H9 (cell line): ENCODE data around the gene SAMHD1. TPM values are rescaled to one million over a fixed set of nuclear protein-coding genes. Genes with fewer than 3 reads are reported as not detected.

Experiments used
- DNase-seq: peaks from one replicate; pipeline ENCODE4 v3.0.0-alpha.2; 2017
- H2AFZ ChIP-seq: one replicate; pipeline ENCODE4 v1.6.1; 2013; ENCODE audit warnings: mild to moderate bottlenecking, low read length, control low read depth, moderate library complexity
- H2AK5ac ChIP-seq: 2 replicates; pipeline ENCODE4 v1.6.1; 2013; ENCODE audit warnings: low read length, control low read depth, mixed read lengths; ENCODE audit not compliant: insufficient read length
- H2BK120ac ChIP-seq: one replicate; pipeline ENCODE4 v1.6.1; 2013; ENCODE audit warnings: low read depth, mild to moderate bottlenecking, low read length, control low read depth, inconsistent platforms; ENCODE audit not compliant: poor library complexity, severe bottlenecking
- H2BK12ac ChIP-seq: 2 replicates; pipeline ENCODE4 v1.6.1; 2013; ENCODE audit warnings: low read length, control low read depth, mixed read lengths, low read depth; ENCODE audit not compliant: insufficient read length
- H2BK15ac ChIP-seq: 2 replicates; pipeline ENCODE4 v1.6.1; 2013; ENCODE audit warnings: low read depth, low read length, control low read depth
- H2BK20ac ChIP-seq: one replicate; pipeline ENCODE4 v1.6.1; 2013; ENCODE audit warnings: low read depth, mild to moderate bottlenecking, low read length, control low read depth, inconsistent platforms; ENCODE audit not compliant: poor library complexity, severe bottlenecking
- H2BK5ac ChIP-seq: 2 replicates; pipeline ENCODE4 v1.6.1; 2013; ENCODE audit warnings: low read length, control low read depth, mixed read lengths; ENCODE audit not compliant: insufficient read length
- H3K14ac ChIP-seq: 2 replicates; pipeline ENCODE4 v1.6.1; 2013; ENCODE audit warnings: low read length, control low read depth; ENCODE audit not compliant: insufficient read depth
- H3K18ac ChIP-seq: 2 replicates; pipeline ENCODE4 v1.6.1; 2013; ENCODE audit warnings: low read depth, mild to moderate bottlenecking, mixed read lengths, low read length, control low read depth; ENCODE audit not compliant: insufficient read length
- H3K23ac ChIP-seq: 2 replicates; pipeline ENCODE4 v1.6.1; 2013; ENCODE audit warnings: low read length, control low read depth, mixed read lengths, low read depth; ENCODE audit not compliant: insufficient read length
- H3K23me2 ChIP-seq: 2 replicates; pipeline ENCODE4 v1.6.1; 2013; ENCODE audit warnings: low read depth, mild to moderate bottlenecking, mixed read lengths, low read length, control low read depth; ENCODE audit not compliant: insufficient read length, poor library complexity, severe bottlenecking
- H3K27ac ChIP-seq: 2 replicates; pipeline ENCODE4 v1.5.1; 2013; ENCODE audit warnings: low read length, control low read depth, mixed read lengths, low read depth; ENCODE audit not compliant: insufficient read length
- H3K27me3 ChIP-seq: 2 replicates; pipeline ENCODE4 v1.6.1; 2013; ENCODE audit warnings: low read length, control low read depth, inconsistent platforms; ENCODE audit not compliant: insufficient read depth
- H3K4ac ChIP-seq: 2 replicates; pipeline ENCODE4 v1.6.1; 2013; ENCODE audit warnings: low read depth, mild to moderate bottlenecking, control low read depth, inconsistent platforms, low read length, moderate library complexity
- H3K4me1 ChIP-seq: 2 replicates; pipeline ENCODE4 v1.6.1; 2013; ENCODE audit warnings: low read length, control low read depth, inconsistent platforms; ENCODE audit not compliant: insufficient read depth
- H3K4me2 ChIP-seq: 2 replicates; pipeline ENCODE4 v1.6.1; 2013; ENCODE audit warnings: low read length, control low read depth, mixed read lengths; ENCODE audit not compliant: insufficient read length, insufficient read depth
- H3K56ac ChIP-seq: 2 replicates; pipeline ENCODE4 v1.6.1; 2013; ENCODE audit warnings: low read depth, mild to moderate bottlenecking, mixed read lengths, low read length, control low read depth; ENCODE audit not compliant: insufficient read length
- H3K79me1 ChIP-seq: 2 replicates; pipeline ENCODE4 v1.6.1; 2013; ENCODE audit warnings: low read depth, mild to moderate bottlenecking, moderate library complexity, low read length, control low read depth, inconsistent platforms; ENCODE audit not compliant: insufficient read depth, poor library complexity, severe bottlenecking
- H3K79me2 ChIP-seq: 2 replicates; pipeline ENCODE4 v1.6.1; 2013; ENCODE audit warnings: low read length, control low read depth, inconsistent platforms; ENCODE audit not compliant: insufficient read depth
- H3K9ac ChIP-seq: 2 replicates; pipeline ENCODE4 v1.6.1; 2013; ENCODE audit warnings: low read length, control low read depth, mixed read lengths; ENCODE audit not compliant: insufficient read length; ENCODE audit errors: extremely low read depth
- H3K9me3 ChIP-seq: one replicate; pipeline ENCODE4 v1.6.1; 2013; ENCODE audit warnings: low read depth, low read length, inconsistent platforms; ENCODE audit not compliant: control insufficient read depth
- H3T11ph ChIP-seq: one replicate; pipeline ENCODE4 v1.6.1; 2013; ENCODE audit warnings: mild to moderate bottlenecking, low read length, control low read depth, inconsistent platforms
- H4K20me1 ChIP-seq: one replicate; pipeline ENCODE4 v1.6.1; 2013; ENCODE audit not compliant: control insufficient read depth, insufficient read length, insufficient read depth
- H4K5ac ChIP-seq: 2 replicates; pipeline ENCODE4 v1.6.1; 2013; ENCODE audit warnings: low read depth, mild to moderate bottlenecking, mixed read lengths, low read length, control low read depth; ENCODE audit not compliant: insufficient read length
- H4K8ac ChIP-seq: replicated peaks from 2 replicates; pipeline ENCODE4 v1.6.1; 2013; ENCODE audit warnings: low read length, control low read depth, mixed read lengths, low read depth; ENCODE audit not compliant: insufficient read length
- H4K91ac ChIP-seq: 2 replicates; pipeline ENCODE4 v1.6.1; 2013; ENCODE audit warnings: low read depth, mild to moderate bottlenecking, moderate library complexity, mixed read lengths, low read length, control low read depth; ENCODE audit not compliant: insufficient read length
- H3K27ac Mint-ChIP-seq, 3 experiments: 2 replicates in 2 of 3; 3 replicates in 1 of 3; pipeline ENCODE4 v1.8.0; 2020 to 2021; ENCODE audit warnings: mixed read lengths in 3 of 3, mild to moderate bottlenecking in 1 of 3, moderate library complexity in 1 of 3
- H3K27me3 Mint-ChIP-seq: 2 replicates; pipeline ENCODE4 v1.8.0; 2021; ENCODE audit warnings: low read depth, mild to moderate bottlenecking, moderate library complexity, mixed read lengths
- H3K36me3 Mint-ChIP-seq, 3 experiments: 2 replicates in 2 of 3; 3 replicates in 1 of 3; pipeline ENCODE4 v1.8.0; 2020 to 2021; ENCODE audit warnings: low read depth in 3 of 3, mixed read lengths in 3 of 3; ENCODE audit not compliant: insufficient read depth in 1 of 3
- H3K4me1 Mint-ChIP-seq, 2 experiments: 2 replicates each; pipeline ENCODE4 v1.8.0; 2020; ENCODE audit warnings: mixed read lengths in 2 of 2
- H3K4me3 Mint-ChIP-seq, 2 experiments: 2 replicates in 1 of 2; 3 replicates in 1 of 2; pipeline ENCODE4 v1.8.0; 2020 to 2021; ENCODE audit warnings: mild to moderate bottlenecking in 2 of 2, mixed read lengths in 2 of 2, moderate library complexity in 1 of 2
- H3K9me3 Mint-ChIP-seq, 2 experiments: 2 replicates in 1 of 2; 3 replicates in 1 of 2; pipeline ENCODE4 v1.8.0; 2020; ENCODE audit warnings: mild to moderate bottlenecking in 2 of 2, mixed read lengths in 2 of 2, moderate library complexity in 1 of 2
- CTCF ChIP-seq: fragments of 200-600 bp; sonication (generic); conservative IDR thresholded peaks from 3 replicates; pipeline ENCODE4 v1.8.0; 2021; ENCODE audit warnings: antibody characterized with exemption, mild to moderate bottlenecking
- WGBS: extraction: QIAGEN DNeasy Blood & Tissue Kit; methylation state at CpG from one replicate; pipeline ENCODE4 v1.1.7; 2013; ENCODE audit warnings: missing lambda C conversion rate, low lambda C conversion rate, mixed read lengths; ENCODE audit not compliant: insufficient read length; ENCODE audit errors: extremely low coverage; 5-methylcytosine and 5-hydroxymethylcytosine counted together
- total RNA-seq: library from RNA; stranded (reverse); gene quantifications from 2 replicates; pipeline ENCODE4 v1.2.1, GENCODE V29; 2021

Gene SAMHD1
- total RNA-seq, 1 experiment from 2014 or later = 53.1 TPM

- H3K36me3 Mint-ChIP-seq = peaks cover 0 to 38% (median 34%) of the 10 kb centered on the region in 3 experiments; a peak in 5 of 7 replicates
- H2AFZ ChIP-seq = no peak overlapping the region
- no peaks in the 10 kb centered on the region for H3K23me2 ChIP-seq
- no peak overlapping the region for H3K56ac ChIP-seq
- H3K79me1 ChIP-seq = no peaks in the 10 kb centered on the region
- no peak for TF ChIP-seq CTCF
- H2AK5ac ChIP-seq = no peak overlapping the region
- H3K4me1 Mint-ChIP-seq = peaks cover 16 to 19% of the 10 kb centered on the region in 2 experiments
- H3K9me3 ChIP-seq = no peaks in the 10 kb centered on the region
- no peak overlapping the region for H3K4me3 Mint-ChIP-seq
- H4K5ac ChIP-seq = no peak overlapping the region
- no peak overlapping the region for H3K9ac ChIP-seq
- no peak overlapping the region for H2BK12ac ChIP-seq
- no peak overlapping the region for H2BK20ac ChIP-seq
- H3T11ph ChIP-seq = no peak overlapping the region
- no peak overlapping the region for H2BK15ac ChIP-seq
- H3K4ac ChIP-seq = no peak overlapping the region
- H3K79me2 ChIP-seq = no peaks in the 10 kb centered on the region
- H3K14ac ChIP-seq = no peak overlapping the region
- H2BK5ac ChIP-seq = no peak overlapping the region
- H4K91ac ChIP-seq = no peak overlapping the region
- H3K23ac ChIP-seq = no peak overlapping the region
- peak overlapping the region in 2 of 3 experiments; percentile 45 to 61; a peak in 3 of 7 replicates for H3K27ac Mint-ChIP-seq
- H3K27me3 ChIP-seq = no peaks in the 10 kb centered on the region
- H2BK120ac ChIP-seq = no peak overlapping the region
- no peaks in the 10 kb centered on the region; the same call in 1 of the 2 replicates for H3K4me1 ChIP-seq
- no peaks in the 10 kb centered on the region for H3K9me3 Mint-ChIP-seq
- H3K27ac ChIP-seq = no peak overlapping the region
- no peak for DNase-seq
- H3K4me2 ChIP-seq = no peak overlapping the region
- H4K8ac ChIP-seq = no peak overlapping the region
- no peaks in the 10 kb centered on the region for H3K27me3 Mint-ChIP-seq
- no peak overlapping the region for H3K18ac ChIP-seq
- H4K20me1 ChIP-seq = no peaks in the 10 kb centered on the region
- WGBS = no CpG with 5 or more reads among the region's 9 CpGs
These were observed 60.9 kb downstream of the SAMHD1 start for GRCh38 chr20:36890586-36890985.
